Measurements from ENCODE around the gene IKZF1. TPM values are rescaled to one million over a fixed set of nuclear protein-coding genes. Genes with fewer than 3 reads are reported as not detected.
A peak's percentile ranks its signal among the peaks of the same experiment; 100 is the strongest.

The IKZF1 gene
- total and polyA plus RNA-seq, 9 of the 15 experiments (the other 6 are each of a cell fraction or from before 2014, with no cell fraction given): 12.6 to 85.3 (median 44.7) TPM

DNA sequence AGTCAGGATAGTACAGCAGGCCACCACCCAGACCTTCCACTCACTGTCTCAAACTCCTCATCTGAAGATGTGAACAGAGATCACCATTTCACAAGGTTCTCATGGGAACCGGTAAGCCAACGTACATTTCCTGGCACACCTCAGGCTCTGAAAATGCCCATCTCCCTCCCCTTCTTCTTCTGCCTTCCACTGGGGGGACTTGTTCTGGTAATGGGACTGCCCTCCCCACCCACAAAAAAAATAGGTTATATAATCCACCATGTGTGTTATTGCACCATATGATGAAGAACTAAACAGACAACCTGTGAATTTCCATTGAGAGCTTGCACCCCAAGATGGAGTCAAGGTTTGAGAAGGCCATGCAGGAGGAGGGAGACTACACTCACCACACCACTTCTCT, 42.1 kb upstream of the IKZF1 start:
- H3K27me3 ChIP-seq (ENCODE audit: control insufficient read depth in 2 of 2, insufficient read depth in 2 of 2, low read length in 2 of 2): no peaks in the 10 kb centered on the region
- in situ Hi-C loops (cut with MboI) (no loop called here), intact Hi-C loops (cut with micrococcal nuclease) (no loop called here)
- H3K27ac ChIP-seq (ENCODE audit: extremely low read depth, low read depth, low read length): peak overlapping the region; percentile 16; the same call in 2 of the 3 replicates
- no peaks in the 10 kb centered on the region for H3K79me2 ChIP-seq (ENCODE audit: control insufficient read depth, insufficient read depth, low read length)
- no peaks in the 10 kb centered on the region for H3K36me3 ChIP-seq (ENCODE audit: control insufficient read depth, insufficient read depth, low read length)
- DNase-seq (ENCODE audit: extremely low read depth in 1 of 4, low spot score in 3 of 4) (no peak), ATAC-seq (peak; percentile 48), FAIRE-seq (no peak)
- H3K4me1 ChIP-seq (replicated peaks in 1 of 2; ENCODE audit: control insufficient read depth in 2 of 2, insufficient read depth in 2 of 2, low read length in 2 of 2): peaks cover 6 to 43% of the 10 kb centered on the region in 2 experiments
- ChIA-PET CTCF (ENCODE audit: low intra/inter-chr PET ratio) (no interaction called here), POLR2A (interaction anchor here (0.8 kb wide), 1 partner anchor 34 kb away, joined by 6 read pairs; no protein-coding TSS in a partner anchor)
- WGBS (ENCODE audit: insufficient coverage, low coverage, missing lambda C conversion rate): 22% methylated on average over 2 of the region's 2 CpGs
- H4K20me1 ChIP-seq (replicated peaks; ENCODE audit: control insufficient read depth, insufficient read depth, low read length): no peaks in the 10 kb centered on the region
- BruUV-seq (replicated peaks): no TSS peak
- no peak overlapping the region for H3K9ac ChIP-seq (ENCODE audit: insufficient read depth in 1 of 2, low read depth in 2 of 2, low read length in 2 of 2)
- no peak overlapping the region for H3K4me3 ChIP-seq
- peak overlapping the region; percentile 75 for H2AFZ ChIP-seq (ENCODE audit: low read depth, low read length)
- no peaks in the 10 kb centered on the region for H3K9me3 ChIP-seq (replicated peaks; ENCODE audit: control insufficient read depth, insufficient read depth, low read depth, low read length)
- TF ChIP-seq SETDB1 (IDR thresholded peaks at IDR 0.05; ENCODE audit: low read length) (no peak), PHF20 (IDR thresholded peaks at IDR 0.05; ENCODE audit: partially characterized antibody) (no peak), ZNF175 (CRISPR knock-in tag; IDR thresholded peaks at IDR 0.05; ENCODE audit: low read depth) (0 out of 2 replicates have a peak, but pooled peaks have one; percentile 25), ELF1 (tag; IDR thresholded peaks at IDR 0.05) (0 out of 2 replicates have a peak, but pooled peaks have one; percentile 32), KLF10 (CRISPR knock-in tag; IDR thresholded peaks at IDR 0.05) (no peak), MEF2D (tag; conservative IDR thresholded peaks at IDR 0.05; ENCODE audit: low read depth) (no peak), ATF6 (CRISPR knock-in tag; IDR thresholded peaks at IDR 0.05) (no peak), PURB (CRISPR knock-in tag; IDR thresholded peaks at IDR 0.05; ENCODE audit: low read depth) (no peak), ZNF766 (CRISPR knock-in tag; conservative IDR thresholded peaks at IDR 0.05) (0 out of 2 replicates have a peak, but pooled peaks have one; percentile 22), ZNF282 (CRISPR knock-in tag; IDR thresholded peaks at IDR 0.05) (no peak), SMAD1 (IDR thresholded peaks at IDR 0.05; ENCODE audit: low read depth, low read length, partially characterized antibody) (no peak)
- TF ChIP-seq, protein P1, sequence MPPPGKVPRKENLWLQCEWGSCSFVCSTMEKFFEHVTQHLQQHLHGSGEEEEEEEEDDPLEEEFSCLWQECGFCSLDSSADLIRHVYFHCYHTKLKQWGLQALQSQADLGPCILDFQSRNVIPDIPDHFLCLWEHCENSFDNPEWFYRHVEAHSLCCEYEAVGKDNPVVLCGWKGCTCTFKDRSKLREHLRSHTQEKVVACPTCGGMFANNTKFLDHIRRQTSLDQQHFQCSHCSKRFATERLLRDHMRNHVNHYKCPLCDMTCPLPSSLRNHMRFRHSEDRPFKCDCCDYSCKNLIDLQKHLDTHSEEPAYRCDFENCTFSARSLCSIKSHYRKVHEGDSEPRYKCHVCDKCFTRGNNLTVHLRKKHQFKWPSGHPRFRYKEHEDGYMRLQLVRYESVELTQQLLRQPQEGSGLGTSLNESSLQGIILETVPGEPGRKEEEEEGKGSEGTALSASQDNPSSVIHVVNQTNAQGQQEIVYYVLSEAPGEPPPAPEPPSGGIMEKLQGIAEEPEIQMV (tag; conservative IDR thresholded peaks at IDR 0.05; ENCODE audit: low read depth): 0 out of 2 replicates have a peak, but pooled peaks have one; percentile 25
- peak overlapping the region; percentile 22; the same call in 1 of the 2 replicates for H3K4me2 ChIP-seq (ENCODE audit: insufficient read depth, low read length)
- no peaks in the 10 kb centered on the region for H3K9me1 ChIP-seq (ENCODE audit: control insufficient read depth, insufficient read depth, low read length)
